ENCODE measurements around the gene SLC37A2.
A peak's percentile ranks its signal among the peaks of the same experiment; 100 is the strongest.

SLC37A2 gene

GRCh38 chr11:125069796-125070195, 6.7 kb downstream of the SLC37A2 start:
- no peak for DNase-seq (ENCODE audit: low read depth, low spot score)
- H3K27ac ChIP-seq: peak overlapping the region; percentile 78

DNA sequence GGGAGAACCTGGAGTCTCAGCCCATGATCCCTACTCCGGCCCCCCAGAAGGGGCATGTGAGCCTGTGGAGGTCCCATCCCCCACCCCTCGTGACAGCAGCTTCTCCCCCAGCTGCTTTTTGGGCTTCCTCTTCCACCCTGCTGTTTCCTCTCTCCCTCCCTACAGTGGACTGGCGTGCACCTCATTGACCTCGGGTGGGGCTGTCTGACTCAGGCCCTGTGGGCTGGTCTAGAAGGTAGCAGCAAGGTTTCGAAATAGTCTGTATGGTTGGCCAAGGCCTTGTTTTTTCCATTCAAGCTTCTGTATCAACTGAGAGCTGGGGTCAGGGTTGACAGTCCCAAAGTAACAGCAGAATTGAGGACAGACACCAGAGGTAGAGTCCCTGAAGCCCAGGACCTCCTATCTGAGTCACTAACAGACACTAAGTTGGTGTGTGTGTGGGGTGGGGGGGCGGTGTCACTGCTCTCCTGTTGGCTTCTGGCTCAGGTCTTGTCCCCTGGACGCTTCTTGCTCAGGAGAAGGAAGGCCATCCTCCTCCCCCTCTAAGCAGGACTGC, 7.7 kb downstream of the SLC37A2 start:
- peak; percentile 34 for DNase-seq (ENCODE audit: low read depth, low spot score)
- peak overlapping the region; percentile 78 for H3K27ac ChIP-seq

DNA sequence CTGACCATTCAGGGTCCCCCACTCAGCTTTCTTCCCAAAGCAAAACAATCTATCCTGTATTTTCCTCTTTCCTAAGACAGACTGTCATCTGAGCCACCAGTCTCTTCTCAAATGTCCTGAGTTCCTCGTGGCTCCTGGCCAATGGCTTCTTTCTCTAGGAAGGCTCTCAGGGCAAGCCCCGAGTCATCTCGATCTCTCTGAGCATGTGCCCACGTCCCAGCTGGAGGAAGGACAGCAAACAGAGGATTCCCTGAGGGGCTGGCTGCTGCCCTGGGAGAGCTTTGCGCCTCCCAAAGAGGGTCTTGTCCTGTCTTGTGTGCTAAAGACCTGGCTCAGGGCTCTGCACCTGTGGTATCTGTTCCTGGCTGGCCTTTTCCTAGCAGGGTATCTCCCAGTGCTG, 8.3 kb downstream of the SLC37A2 start:
- peak overlapping the region; percentile 78 for H3K27ac ChIP-seq
- no peak for DNase-seq (ENCODE audit: low read depth, low spot score)

GRCh38 chr11:125071846-125072217, 8.7 kb downstream of the SLC37A2 start:
- no peak for DNase-seq (ENCODE audit: low read depth, low spot score)
- no peak overlapping the region for H3K27ac ChIP-seq

DNA sequence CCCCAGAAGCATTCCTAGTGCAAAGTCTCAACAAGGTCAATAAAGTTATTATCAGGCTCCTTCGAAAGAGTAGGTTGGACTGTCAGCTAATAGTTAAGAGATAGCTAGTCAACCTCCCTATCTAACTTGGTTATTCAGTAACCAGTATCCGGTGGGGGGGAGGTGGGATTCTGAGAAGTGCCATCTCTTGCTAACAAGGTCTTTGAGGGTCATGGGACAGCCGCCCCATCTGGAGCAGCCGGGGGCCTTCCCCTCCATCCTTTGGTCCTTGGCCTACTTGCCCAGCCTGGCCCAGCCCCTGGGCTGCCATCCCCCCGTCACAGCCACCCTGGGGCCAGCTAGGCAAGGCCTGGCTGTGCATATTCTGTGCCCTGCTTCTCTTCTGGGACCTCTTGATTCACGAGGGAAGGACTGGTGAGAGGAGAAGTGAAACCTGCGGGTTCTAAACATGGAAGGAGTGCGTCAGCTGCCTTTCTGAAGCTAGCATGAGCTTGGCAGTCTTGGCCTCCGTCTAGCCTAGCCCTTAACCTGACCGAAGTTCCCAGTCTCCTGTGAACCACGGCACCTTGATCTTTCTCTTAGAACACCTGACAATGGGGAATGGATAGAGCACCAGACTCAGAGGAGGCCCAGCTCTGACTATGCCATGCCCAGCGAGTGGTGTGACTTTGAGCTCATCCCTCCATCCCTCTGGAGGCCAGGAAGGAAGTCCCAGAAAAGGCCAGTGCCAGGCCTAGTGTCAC, 9.3 kb downstream of the SLC37A2 start:
- H3K27ac ChIP-seq: no peak overlapping the region
- DNase-seq (ENCODE audit: low read depth, low spot score): no peak

GRCh38 chr11:125072961-125073590, 10.0 kb downstream of the SLC37A2 start:
- DNase-seq (ENCODE audit: low read depth, low spot score): no peak
- no peak overlapping the region for H3K27ac ChIP-seq

DNA sequence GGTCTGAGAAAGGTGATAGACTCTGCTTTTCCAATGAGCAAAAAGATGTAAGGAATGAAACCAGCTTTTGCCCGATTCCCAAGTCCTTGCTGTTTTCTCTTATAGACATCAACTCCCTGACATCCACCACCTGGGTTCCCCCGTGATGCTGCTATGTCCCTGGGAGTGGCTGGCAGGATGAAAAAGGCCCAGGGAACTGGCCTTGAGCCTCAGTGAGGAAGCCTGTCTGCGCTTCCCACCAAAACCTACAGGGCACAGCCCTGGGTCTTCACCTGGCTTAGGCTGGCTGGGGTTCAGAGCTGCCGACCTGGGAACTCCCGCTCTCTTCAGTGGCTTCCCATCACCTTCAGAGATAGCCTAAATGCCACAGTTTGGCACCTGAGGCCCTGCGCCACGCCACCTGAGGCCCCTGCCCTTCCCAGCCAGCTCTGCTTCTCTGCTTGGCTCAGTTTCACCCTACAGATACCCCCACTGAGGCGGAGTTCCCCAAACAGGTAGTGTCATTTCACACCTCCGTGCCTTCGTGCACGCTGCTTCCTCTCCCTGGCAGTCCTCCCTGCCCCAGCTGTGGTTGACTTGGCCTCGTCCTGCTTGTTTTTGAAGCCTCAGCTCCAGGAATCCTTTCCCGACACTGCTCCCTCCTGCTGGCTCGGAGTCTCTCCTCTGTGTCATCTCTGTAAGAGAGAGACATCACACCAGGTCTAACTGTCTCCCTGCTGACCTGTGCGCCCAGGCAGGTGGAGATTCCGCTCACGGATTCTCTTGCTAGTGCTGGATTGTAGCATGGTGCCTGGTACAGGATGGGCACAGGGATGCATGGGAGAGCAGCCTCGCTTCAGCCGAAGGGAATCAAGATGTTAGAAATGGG, 10.7 kb downstream of the SLC37A2 start:
- H3K27ac ChIP-seq: no peak overlapping the region
- no peak for DNase-seq (ENCODE audit: low read depth, low spot score)

GRCh38 chr11:125074511-125075241, 11.6 kb downstream of the SLC37A2 start:
- no peak overlapping the region for H3K27ac ChIP-seq
- DNase-seq (ENCODE audit: low read depth, low spot score): no peak

DNA sequence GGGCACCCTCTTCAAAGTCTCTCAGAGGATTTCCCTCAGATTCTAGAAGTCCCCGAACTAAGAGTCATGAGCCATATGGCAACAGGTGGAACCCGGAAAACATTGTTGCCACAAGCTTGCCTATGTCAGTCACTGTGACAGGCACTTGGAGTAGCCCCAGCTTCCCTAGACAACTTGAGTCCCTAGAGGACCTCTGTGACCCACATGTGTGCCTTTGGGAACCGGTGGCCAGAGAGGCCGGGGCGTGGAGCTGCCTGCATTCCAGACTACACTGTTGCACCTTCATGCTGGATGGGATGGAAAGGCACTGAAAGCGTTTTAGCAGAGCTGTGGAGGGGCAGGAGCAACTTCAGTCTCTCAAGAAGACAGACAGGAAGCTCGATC, 12.1 kb downstream of the SLC37A2 start:
- DNase-seq (ENCODE audit: low read depth, low spot score): no peak
- peak overlapping the region; percentile 1 for H3K27ac ChIP-seq

GRCh38 chr11:125075900-125076317, 12.8 kb downstream of the SLC37A2 start:
- peak overlapping the region; percentile 1 for H3K27ac ChIP-seq
- DNase-seq (ENCODE audit: low read depth, low spot score): no peak

DNA sequence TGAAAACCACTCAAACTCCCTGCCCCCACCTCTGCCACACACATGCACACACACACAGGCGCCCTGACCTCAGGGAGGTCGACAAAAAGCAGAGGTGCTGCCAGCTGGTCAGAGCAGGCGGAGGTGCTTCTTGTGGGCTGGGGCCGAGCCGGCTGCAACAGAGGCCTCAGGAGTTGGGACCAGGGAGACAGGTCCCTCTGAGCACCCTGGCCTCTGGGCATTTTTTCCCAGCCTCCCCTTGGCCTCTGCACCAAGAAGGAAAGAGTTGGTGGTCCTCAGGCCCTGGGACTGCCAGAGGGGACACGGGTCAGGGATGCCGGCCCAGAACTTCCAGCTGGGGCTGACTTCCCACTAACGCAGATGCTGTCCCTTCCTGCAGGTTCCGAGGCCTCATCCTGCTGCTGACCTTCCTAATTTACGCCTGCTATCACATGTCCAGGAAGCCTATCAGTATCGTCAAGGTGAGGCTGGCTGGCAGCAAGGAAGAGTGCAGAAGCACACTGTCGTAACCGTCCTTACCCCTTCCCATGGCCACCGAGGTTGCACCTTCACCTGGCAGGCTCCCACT, 13.4 kb downstream of the SLC37A2 start:
- no peak for DNase-seq (ENCODE audit: low read depth, low spot score)
- H3K27ac ChIP-seq: no peak overlapping the region

- no peak for DNase-seq (ENCODE audit: low read depth, low spot score)
- H3K27ac ChIP-seq: no peak overlapping the region
Measured at GRCh38 chr11:125078016-125078415, 14.9 kb downstream of the SLC37A2 start.

GRCh38 chr11:125078516-125079140, 15.5 kb downstream of the SLC37A2 start:
- DNase-seq (ENCODE audit: low read depth, low spot score): no peak
- H3K27ac ChIP-seq: no peak overlapping the region

- H3K27ac ChIP-seq: no peak overlapping the region
- no peak for DNase-seq (ENCODE audit: low read depth, low spot score)
Measured at GRCh38 chr11:125079151-125079877, 16.2 kb downstream of the SLC37A2 start.

DNA sequence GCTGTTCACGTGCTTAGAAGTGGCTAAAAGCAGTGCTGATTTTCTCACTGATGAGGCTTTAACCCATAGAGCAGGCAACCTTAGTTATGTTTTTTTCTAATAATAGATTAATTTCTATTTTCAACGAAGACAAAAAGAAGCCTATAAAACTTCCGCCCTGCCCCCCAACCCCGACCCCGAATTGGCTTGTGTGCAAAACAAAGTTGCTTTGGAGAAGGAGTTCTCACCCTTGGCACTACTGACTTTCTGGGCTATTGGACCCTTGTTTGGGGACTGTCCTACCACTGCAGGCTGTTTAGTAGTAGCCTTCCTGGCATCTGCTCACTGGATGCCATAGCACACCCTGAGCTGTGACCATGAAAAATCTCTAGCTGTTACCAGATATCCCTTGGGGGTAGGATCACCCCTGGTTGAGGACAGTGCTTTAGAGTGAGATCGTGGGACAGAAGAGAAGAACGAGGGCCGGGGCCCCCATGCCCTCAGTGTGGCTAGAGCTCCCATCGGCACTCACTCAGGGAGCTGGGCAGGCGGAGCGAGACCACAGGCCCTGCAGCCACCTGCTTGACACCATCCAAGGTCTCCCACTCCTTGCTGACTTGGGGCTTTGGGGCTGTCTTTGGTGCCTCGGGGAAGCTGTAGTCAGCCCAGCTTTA, 16.9 kb downstream of the SLC37A2 start:
- no peak overlapping the region for H3K27ac ChIP-seq
- DNase-seq (ENCODE audit: low read depth, low spot score): no peak

DNA sequence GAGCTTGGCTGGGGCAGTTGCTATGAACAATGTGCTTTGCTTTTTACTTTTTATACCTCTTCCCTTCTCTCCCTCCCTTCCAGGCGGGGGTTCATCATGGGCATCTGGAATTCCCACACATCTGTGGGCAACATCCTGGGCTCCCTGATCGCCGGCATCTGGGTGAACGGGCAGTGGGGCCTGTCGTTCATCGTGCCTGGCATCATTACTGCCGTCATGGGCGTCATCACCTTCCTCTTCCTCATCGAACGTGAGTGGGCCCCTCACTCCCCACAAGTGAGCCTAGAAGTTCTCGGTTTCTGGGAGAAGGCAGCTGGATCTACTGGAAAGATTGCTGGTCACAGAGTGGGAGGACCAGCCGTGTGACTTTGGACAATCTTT, 17.4 kb downstream of the SLC37A2 start:
- no peak for DNase-seq (ENCODE audit: low read depth, low spot score)
- no peak overlapping the region for H3K27ac ChIP-seq

DNA sequence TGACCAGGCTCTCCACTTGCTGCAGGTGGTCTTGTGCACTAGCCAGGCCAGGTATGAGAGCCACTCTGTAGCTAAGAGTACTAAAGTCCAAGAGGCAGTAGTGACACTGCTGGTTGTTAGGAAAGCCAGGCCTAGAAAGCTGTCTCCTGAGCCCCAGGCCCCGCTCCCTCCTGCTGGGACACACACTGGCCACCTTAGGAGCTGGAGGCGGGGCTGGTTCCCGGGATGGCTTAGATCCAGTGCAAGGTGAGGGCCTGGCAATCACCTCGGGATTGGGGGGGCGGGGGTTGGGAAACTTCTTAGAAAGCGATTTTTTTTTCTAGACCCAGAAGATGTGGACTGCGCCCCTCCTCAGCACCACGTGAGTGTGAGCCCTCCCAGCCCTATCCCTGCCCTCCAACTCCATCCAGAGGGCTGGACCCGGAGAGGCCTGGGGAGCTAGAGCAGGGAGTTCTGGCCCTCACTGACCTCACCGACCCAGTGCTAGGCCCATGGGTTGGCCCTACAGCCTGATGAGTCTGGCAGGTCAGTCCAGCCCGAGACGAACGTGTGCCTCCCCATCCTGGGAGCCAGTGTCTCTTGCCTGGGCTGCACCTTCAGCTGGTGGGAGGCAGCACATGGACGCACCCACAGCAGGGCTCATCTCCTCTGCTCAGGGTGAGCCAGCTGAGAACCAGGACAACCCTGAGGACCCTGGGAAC, 18.1 kb downstream of the SLC37A2 start:
- no peak overlapping the region for H3K27ac ChIP-seq
- DNase-seq (ENCODE audit: low read depth, low spot score): no peak

DNA sequence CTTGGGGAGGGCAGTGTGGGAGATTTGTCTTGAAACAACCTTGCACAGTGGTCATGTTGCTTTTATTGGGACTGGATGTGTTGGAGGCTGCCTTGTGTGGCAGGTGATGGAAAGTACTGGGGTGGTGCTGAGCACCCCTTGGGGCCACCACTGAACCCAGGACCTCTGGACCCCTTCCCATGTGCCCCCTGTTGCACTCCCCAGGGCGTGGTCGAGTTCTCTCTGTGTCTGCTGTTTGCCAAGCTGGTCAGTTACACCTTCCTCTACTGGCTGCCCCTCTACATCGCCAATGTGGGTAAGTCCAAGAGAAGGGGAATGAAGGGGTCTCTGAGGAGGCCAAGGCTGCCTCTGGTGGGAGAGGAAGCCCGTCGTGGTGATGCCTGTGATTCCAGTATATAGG, 18.9 kb downstream of the SLC37A2 start:
- DNase-seq (ENCODE audit: low read depth, low spot score): no peak
- H3K27ac ChIP-seq: peak overlapping the region; percentile 91

Data from epithelial cell of prostate (primary cell).